MM.1S (cell line): ENCODE data around the gene TMPRSS13.

Source experiments
- DNase-seq: peaks from one replicate; pipeline ENCODE4 v3.0.0-alpha.2; 2015
- H2AFZ ChIP-seq: fragments of 300-600 bp; sonication (generic); 2 replicates; pipeline ENCODE4 v1.6.0; 2016; ENCODE audit warnings: antibody characterized with exemption, low read length
- H3F3A ChIP-seq: fragments of 300-600 bp; sonication (generic); 2 replicates; pipeline ENCODE4 v1.6.1; 2016; ENCODE audit warnings: mild to moderate bottlenecking, antibody characterized with exemption, low read length, moderate library complexity, mixed read lengths; ENCODE audit not compliant: insufficient read depth
- H3K27ac ChIP-seq: fragments of 300-600 bp; sonication (generic); 2 replicates; pipeline ENCODE4 v1.5.1; 2016; ENCODE audit warnings: mild to moderate bottlenecking, low read length
- H3K27me3 ChIP-seq: fragments of 300-600 bp; sonication (generic); replicated peaks from 2 replicates; pipeline ENCODE4 v1.6.0; 2016; ENCODE audit warnings: low read length; ENCODE audit not compliant: insufficient read depth
- H3K36me3 ChIP-seq: fragments of 300-600 bp; sonication (generic); replicated peaks from 2 replicates; pipeline ENCODE4 v1.6.1; 2016; ENCODE audit warnings: mild to moderate bottlenecking, low read length, mixed read lengths; ENCODE audit not compliant: insufficient read depth
- H3K4me1 ChIP-seq: fragments of 300-600 bp; sonication (generic); 2 replicates; pipeline ENCODE4 v1.6.1; 2016; ENCODE audit warnings: low read length, mixed read lengths
- H3K4me2 ChIP-seq: fragments of 300-600 bp; sonication (generic); 2 replicates; pipeline ENCODE4 v1.6.0; 2016; ENCODE audit warnings: low read depth, low read length
- H3K4me3 ChIP-seq: fragments of 300-600 bp; sonication (generic); 2 replicates; pipeline ENCODE4 v1.5.1; 2016; ENCODE audit warnings: low read length, mixed read lengths
- H3K79me2 ChIP-seq: fragments of 300-600 bp; sonication (generic); 2 replicates; pipeline ENCODE4 v1.6.1; 2016; ENCODE audit warnings: mixed run types, low read length, mixed read lengths
- H3K9ac ChIP-seq: fragments of 300-600 bp; sonication (generic); 2 replicates; pipeline ENCODE4 v1.6.1; 2016; ENCODE audit warnings: low read length, mixed read lengths
- H3K9me2 ChIP-seq: fragments of 300-600 bp; sonication (generic); replicated peaks from 2 replicates; pipeline ENCODE4 v1.6.1; 2016; ENCODE audit warnings: mild to moderate bottlenecking, low read length, mixed read lengths; ENCODE audit not compliant: insufficient read depth
- H3K9me3 ChIP-seq: fragments of 300-600 bp; sonication (generic); replicated peaks from 2 replicates; pipeline ENCODE4 v1.6.1; 2016; ENCODE audit warnings: mild to moderate bottlenecking, low read length, mixed read lengths; ENCODE audit not compliant: insufficient read depth
- H4K20me1 ChIP-seq: fragments of 300-600 bp; sonication (generic); 2 replicates; pipeline ENCODE4 v1.6.1; 2016; ENCODE audit warnings: mild to moderate bottlenecking, low read length, moderate library complexity, mixed read lengths; ENCODE audit not compliant: insufficient read depth
- CTCF ChIP-seq: fragments of 300-600 bp; sonication (generic); IDR thresholded peaks from 2 replicates; pipeline ENCODE4 v1.5.1; 2016; ENCODE audit warnings: antibody characterized with exemption, low read length, mixed read lengths
- EZH2 ChIP-seq: fragments of 300-600 bp; sonication (generic); optimal IDR thresholded peaks from 2 replicates; pipeline ENCODE3; 2017; ENCODE audit warnings: low read depth, mild to moderate bottlenecking, antibody characterized with exemption, low read length, mixed read lengths
- EZH2phosphoT487 ChIP-seq: fragments of 300-600 bp; sonication (generic); IDR thresholded peaks from 2 replicates; pipeline ENCODE4 v1.6.1; 2018; ENCODE audit warnings: antibody characterized with exemption, low read length

TMPRSS13 gene

GRCh38 chr11:117860139-117860538, 69.1 kb downstream of the TMPRSS13 start:
- Histone ChIP-seq H3K79me2 (no peaks in the 10 kb centered on the region), H3K27ac (no peak overlapping the region), H3K9me3 (no peaks in the 10 kb centered on the region), H3K9ac (no peak overlapping the region), H3K9me2 (no peaks in the 10 kb centered on the region), H3K4me1 (no peaks in the 10 kb centered on the region), H2AFZ (no peak overlapping the region), H4K20me1 (no peaks in the 10 kb centered on the region), H3K4me2 (no peak overlapping the region), H3F3A (no peaks in the 10 kb centered on the region), H3K4me3 (no peak overlapping the region), H3K36me3 (no peaks in the 10 kb centered on the region), H3K27me3 (peaks cover 13% of the 10 kb centered on the region)
- DNase-seq: no peak
- TF ChIP-seq EZH2phosphoT487 (no peak), EZH2 (no peak), CTCF (no peak)

GRCh38 chr11:117859488-117860112, 69.6 kb downstream of the TMPRSS13 start:
- Histone ChIP-seq H3K79me2 (no peaks in the 10 kb centered on the region), H4K20me1 (no peaks in the 10 kb centered on the region), H3K4me3 (no peak overlapping the region), H3K9me2 (no peaks in the 10 kb centered on the region), H3K4me1 (no peaks in the 10 kb centered on the region), H3K27me3 (peaks cover 13% of the 10 kb centered on the region), H3K36me3 (no peaks in the 10 kb centered on the region), H3K9ac (no peak overlapping the region), H3F3A (no peaks in the 10 kb centered on the region), H2AFZ (no peak overlapping the region), H3K9me3 (no peaks in the 10 kb centered on the region), H3K27ac (no peak overlapping the region), H3K4me2 (no peak overlapping the region)
- DNase-seq: no peak
- TF ChIP-seq EZH2phosphoT487 (no peak), CTCF (no peak), EZH2 (no peak)

GRCh38 chr11:117859061-117859460, 70.1 kb downstream of the TMPRSS13 start:
- Histone ChIP-seq H3K27ac (no peak overlapping the region), H3K4me1 (no peaks in the 10 kb centered on the region), H3K27me3 (peaks cover 10% of the 10 kb centered on the region), H3K4me2 (no peak overlapping the region), H3K36me3 (no peaks in the 10 kb centered on the region), H2AFZ (no peak overlapping the region), H4K20me1 (no peaks in the 10 kb centered on the region), H3K79me2 (no peaks in the 10 kb centered on the region), H3K9ac (no peak overlapping the region), H3K9me2 (no peaks in the 10 kb centered on the region), H3K9me3 (no peaks in the 10 kb centered on the region), H3F3A (no peaks in the 10 kb centered on the region), H3K4me3 (no peak overlapping the region)
- no peak for DNase-seq
- TF ChIP-seq EZH2: no peak
- no peak for TF ChIP-seq CTCF
- no peak for TF ChIP-seq EZH2phosphoT487
